H1 (cell line): ENCODE data around the gene MYO15B. TPM values are rescaled to one million over a fixed set of nuclear protein-coding genes. Genes with fewer than 3 reads are reported as not detected.

Source experiments
- CTCF ChIA-PET: fragments of 300-600 bp; sonication (Branson Sonifier 250); formaldehyde crosslinking; loops from one replicate; lab custom pipeline; 2021; ENCODE audit not compliant: partially characterized antibody; lab: Charles Lee
- POLR2A ChIA-PET: fragments of 300-600 bp; sonication (Branson Sonifier 250); formaldehyde crosslinking; loops from one replicate; lab custom pipeline; 2021; ENCODE audit warnings: inconsistent platforms; ENCODE audit not compliant: partially characterized antibody; lab: Charles Lee
- DNase-seq, 2 experiments: peaks; one replicate each; pipeline versions ENCODE4 v3.0.0 to v3.0.0-alpha.2; 2010 to 2022; ENCODE audit warnings: low spot score in 2 of 2, low read depth in 1 of 2, mixed read lengths in 1 of 2
- FAIRE-seq: peaks from 2 replicates; lab custom pipeline; 2011; peaks lifted over from hg19 to GRCh38; lab: Jason Lieb, UNC
- H2AFZ ChIP-seq: 2 replicates; pipeline ENCODE4 v1.8.1; 2012; ENCODE audit warnings: low read length, inconsistent platforms
- H2AK5ac ChIP-seq: 2 replicates; pipeline ENCODE4 v1.6.1; 2013; ENCODE audit warnings: low read depth, low read length
- H2BK120ac ChIP-seq: replicated peaks from 2 replicates; pipeline ENCODE3; 2013; ENCODE audit warnings: low read depth, low read length, inconsistent platforms
- H2BK12ac ChIP-seq: 2 replicates; pipeline ENCODE4 v1.6.1; 2013; ENCODE audit warnings: low read depth, low read length
- H2BK15ac ChIP-seq: 2 replicates; pipeline ENCODE4 v1.6.1; 2013; ENCODE audit warnings: low read length
- H2BK20ac ChIP-seq: 2 replicates; pipeline ENCODE4 v1.6.1; 2013; ENCODE audit warnings: low read length
- H2BK5ac ChIP-seq: 2 replicates; pipeline ENCODE4 v1.6.1; 2013; ENCODE audit warnings: low read depth, low read length
- H3K14ac ChIP-seq: 2 replicates; pipeline ENCODE4 v1.6.1; 2013; ENCODE audit warnings: inconsistent platforms; ENCODE audit not compliant: insufficient read length
- H3K18ac ChIP-seq: 2 replicates; pipeline ENCODE4 v1.6.1; 2013; ENCODE audit warnings: low read length; ENCODE audit errors: extremely low read depth
- H3K23ac ChIP-seq: 2 replicates; pipeline ENCODE4 v1.6.1; 2013; ENCODE audit warnings: inconsistent platforms; ENCODE audit not compliant: insufficient read length
- H3K23me2 ChIP-seq: 2 replicates; pipeline ENCODE4 v1.6.1; 2013; ENCODE audit warnings: low read depth, low read length
- H3K27ac ChIP-seq: 2 replicates; pipeline ENCODE4 v1.6.1; 2011; ENCODE audit warnings: low read depth, low read length, inconsistent platforms
- H3K27me3 ChIP-seq, 4 experiments: replicated peaks in 1 of 4; 1 replicate in 1 of 4; 2 replicates in 3 of 4; pipeline versions ENCODE4 v1.6.1 to v1.8.1; 2011 to 2013; ENCODE audit warnings: low read length in 3 of 4, mild to moderate bottlenecking in 3 of 4, inconsistent platforms in 2 of 4, mixed read lengths in 2 of 4, moderate library complexity in 1 of 4; ENCODE audit not compliant: control insufficient read depth in 3 of 4, insufficient read depth in 3 of 4; ENCODE audit errors: extremely low read depth in 1 of 4
- H3K36me3 ChIP-seq, 4 experiments: 2 replicates each; pipeline versions ENCODE4 v1.6.1 to v1.8.1; 2011 to 2013; ENCODE audit warnings: mild to moderate bottlenecking in 4 of 4, low read length in 3 of 4, moderate library complexity in 2 of 4, control low read depth in 1 of 4, inconsistent platforms in 1 of 4; ENCODE audit not compliant: insufficient read depth in 4 of 4, control insufficient read depth in 2 of 4
- H3K4ac ChIP-seq: replicated peaks from 2 replicates; pipeline ENCODE3; 2013; ENCODE audit warnings: low read length, low read depth, mixed read lengths, inconsistent platforms; ENCODE audit not compliant: insufficient read length
- H3K4me1 ChIP-seq, 4 experiments: replicated peaks in 1 of 4; 1 replicate in 1 of 4; 2 replicates in 3 of 4; pipeline versions ENCODE4 v1.6.1 to v1.8.1; 2011 to 2013; ENCODE audit warnings: low read length in 3 of 4, inconsistent platforms in 2 of 4, mixed read lengths in 1 of 4; ENCODE audit not compliant: insufficient read depth in 4 of 4, control insufficient read depth in 3 of 4
- H3K4me2 ChIP-seq, 2 experiments: 2 replicates each; pipeline versions ENCODE4 v1.6.1 to v1.8.1; 2011 to 2013; ENCODE audit warnings: low read depth in 2 of 2, low read length in 2 of 2, control low read depth in 1 of 2, inconsistent platforms in 1 of 2, mild to moderate bottlenecking in 1 of 2; ENCODE audit not compliant: insufficient read depth in 1 of 2
- H3K4me3 ChIP-seq, 4 experiments: fragments of 200-600, 300-600 bp in 1 of 4; sonication (generic), shearing (Covaris generic), sonication (Bioruptor Twin) in 1 of 4; 2 replicates each; pipeline versions ENCODE4 v1.5.1 to v1.8.1; 2011 to 2016; ENCODE audit warnings: low read length in 4 of 4, low read depth in 3 of 4, control low read depth in 2 of 4, inconsistent platforms in 2 of 4, mild to moderate bottlenecking in 2 of 4, mixed read lengths in 1 of 4, moderate library complexity in 1 of 4; ENCODE audit not compliant: insufficient read depth in 2 of 4; ENCODE audit errors: extremely low read depth in 1 of 4
- H3K56ac ChIP-seq: replicated peaks from 2 replicates; pipeline ENCODE3; 2013; ENCODE audit warnings: low read depth, mild to moderate bottlenecking, mixed read lengths, low read length, inconsistent platforms; ENCODE audit not compliant: insufficient read length
- H3K79me1 ChIP-seq: 2 replicates; pipeline ENCODE4 v1.6.1; 2013; ENCODE audit warnings: low read depth, low read length, control low read depth
- H3K79me2 ChIP-seq, 2 experiments: 2 replicates each; pipeline versions ENCODE4 v1.6.1 to v1.8.1; 2012 to 2013; ENCODE audit warnings: low read length in 2 of 2, mild to moderate bottlenecking in 2 of 2, inconsistent platforms in 1 of 2; ENCODE audit not compliant: insufficient read depth in 2 of 2, control insufficient read depth in 1 of 2
- H3K9ac ChIP-seq, 4 experiments: replicated peaks in 1 of 4; 1 replicate in 1 of 4; 2 replicates in 3 of 4; pipeline versions ENCODE4 v1.6.1 to v1.8.1; 2011 to 2013; ENCODE audit warnings: low read depth in 3 of 4, low read length in 3 of 4, control low read depth in 2 of 4, mild to moderate bottlenecking in 2 of 4, moderate library complexity in 2 of 4, inconsistent platforms in 1 of 4; ENCODE audit errors: extremely low read depth in 1 of 4
- H3K9me3 ChIP-seq, 2 experiments: 2 replicates each; pipeline versions ENCODE4 v1.6.1 to v1.8.1; 2012 to 2013; ENCODE audit warnings: mild to moderate bottlenecking in 2 of 2, moderate library complexity in 2 of 2, control low read depth in 1 of 2, inconsistent platforms in 1 of 2, low read depth in 1 of 2, low read length in 1 of 2, mixed read lengths in 1 of 2; ENCODE audit not compliant: insufficient read depth in 2 of 2
- H4K20me1 ChIP-seq, 2 experiments: replicated peaks in 1 of 2; 2 replicates each; pipeline versions ENCODE3 to v1.8.1; 2011 to 2013; ENCODE audit warnings: inconsistent platforms in 2 of 2, low read length in 2 of 2, mild to moderate bottlenecking in 1 of 2; ENCODE audit not compliant: insufficient read depth in 2 of 2, control insufficient read depth in 1 of 2
- H4K5ac ChIP-seq: 2 replicates; pipeline ENCODE4 v1.6.1; 2013; ENCODE audit warnings: low read length, low read depth, mixed read lengths, inconsistent platforms; ENCODE audit not compliant: insufficient read length
- H4K8ac ChIP-seq: 2 replicates; pipeline ENCODE4 v1.8.0; 2013; ENCODE audit warnings: mild to moderate bottlenecking, moderate library complexity, low read length, inconsistent platforms; ENCODE audit not compliant: insufficient read depth; ENCODE audit errors: extremely low read depth
- H4K91ac ChIP-seq: replicated peaks from 2 replicates; pipeline ENCODE3; 2013; ENCODE audit warnings: low read length, mixed read lengths, inconsistent platforms; ENCODE audit not compliant: insufficient read length
- CBX5 ChIP-seq: fragments of 300-800, 300-1000 bp; sonication (generic); IDR thresholded peaks from 2 replicates; pipeline ENCODE4 v1.7.1; 2016; ENCODE audit warnings: antibody characterized with exemption, low read length, low read depth
- CBX8 ChIP-seq: fragments of 300-800, 300-1000 bp; sonication (generic); IDR thresholded peaks from 2 replicates; pipeline ENCODE4 v1.7.1; 2016; ENCODE audit warnings: low read depth, low read length, borderline replicate concordance
- CEBPB ChIP-seq: IDR thresholded peaks from 2 replicates; pipeline ENCODE4 v1.6.1; 2012; ENCODE audit warnings: low read depth, low read length
- E2F6 ChIP-seq: IDR thresholded peaks from 2 replicates; pipeline ENCODE4 v1.6.1; 2012; ENCODE audit warnings: inconsistent platforms
- EGR1 ChIP-seq: IDR thresholded peaks from 2 replicates; pipeline ENCODE4 v1.6.1; 2011; ENCODE audit warnings: low read depth, low read length, borderline replicate concordance
- RNF2 ChIP-seq: fragments of 200-900, 300-1000 bp; sonication (generic); IDR thresholded peaks from 2 replicates; pipeline ENCODE4 v1.7.1; 2016; ENCODE audit warnings: borderline replicate concordance, low read depth, mild to moderate bottlenecking, antibody characterized with exemption, low read length; ENCODE audit not compliant: poor library complexity, severe bottlenecking; ENCODE audit errors: missing control alignments
- SIN3A ChIP-seq, 2 experiments: IDR thresholded peaks in 1 of 2; conservative IDR thresholded peaks in 1 of 2; 2 replicates each; pipeline ENCODE4 v1.6.1; 2011 to 2012; ENCODE audit warnings: low read length in 2 of 2, improper control_type of control experiment in 1 of 2, low read depth in 1 of 2, mild to moderate bottlenecking in 1 of 2
- SP4 ChIP-seq: IDR thresholded peaks from 2 replicates; pipeline ENCODE4 v1.6.1; 2012; ENCODE audit warnings: low read length, inconsistent platforms
- USF2 ChIP-seq: IDR thresholded peaks from 2 replicates; pipeline ENCODE4 v1.6.1; 2011; ENCODE audit warnings: low read length, improper control_type of control experiment
- YY1 ChIP-seq: IDR thresholded peaks from 2 replicates; pipeline ENCODE4 v1.6.1; 2011; ENCODE audit warnings: low read depth, mild to moderate bottlenecking, low read length
- WGBS, 2 experiments: shearing (Covaris generic) in 1 of 2; methylation state at CpG; one replicate each; pipeline versions ENCODE4 v1.1.6 to v1.1.7; 2013 to 2015; ENCODE audit warnings: low lambda C conversion rate in 2 of 2, mixed read lengths in 2 of 2, inconsistent platforms in 1 of 2, low coverage in 1 of 2, missing lambda C conversion rate in 1 of 2; ENCODE audit not compliant: insufficient replicate concordance in 2 of 2, insufficient coverage in 1 of 2, insufficient read length in 1 of 2; ENCODE audit errors: extremely low coverage in 1 of 2, missing lambda C conversion rate in 1 of 2; 5-methylcytosine and 5-hydroxymethylcytosine counted together
- polyA plus RNA-seq, 7 experiments: library from polyadenylated mRNA; depleted of rRNA in 3 of 7; stranded (reverse) in 5 of 7; unstranded in 2 of 7; fragments of >200 nt in 5 of 7; fragments of 200-250 nt in 2 of 7; gene quantifications; 1 replicate in 5 of 7; 2 replicates in 1 of 7; 4 replicates in 1 of 7; pipeline versions ENCODE4 v1.2.1 to v1.2.3, GENCODE V29; 2011 to 2013; ENCODE audit warnings: missing spikeins in 2 of 7, mixed read lengths in 2 of 7
- total RNA-seq: library from RNA; stranded (reverse); fragmentation: NEBNext Ultra II Directional; extraction: Animal tissue kit (Norgen Biotek cat#: 25700); gene quantifications from 2 replicates; pipeline ENCODE4 v1.2.1, GENCODE V29; 2021

The MYO15B gene
- total and polyA plus RNA-seq, 2 of the 8 experiments (the other 6 are each of a cell fraction or from before 2014, with no cell fraction given) = 7.1 to 11.2 TPM

DNA sequence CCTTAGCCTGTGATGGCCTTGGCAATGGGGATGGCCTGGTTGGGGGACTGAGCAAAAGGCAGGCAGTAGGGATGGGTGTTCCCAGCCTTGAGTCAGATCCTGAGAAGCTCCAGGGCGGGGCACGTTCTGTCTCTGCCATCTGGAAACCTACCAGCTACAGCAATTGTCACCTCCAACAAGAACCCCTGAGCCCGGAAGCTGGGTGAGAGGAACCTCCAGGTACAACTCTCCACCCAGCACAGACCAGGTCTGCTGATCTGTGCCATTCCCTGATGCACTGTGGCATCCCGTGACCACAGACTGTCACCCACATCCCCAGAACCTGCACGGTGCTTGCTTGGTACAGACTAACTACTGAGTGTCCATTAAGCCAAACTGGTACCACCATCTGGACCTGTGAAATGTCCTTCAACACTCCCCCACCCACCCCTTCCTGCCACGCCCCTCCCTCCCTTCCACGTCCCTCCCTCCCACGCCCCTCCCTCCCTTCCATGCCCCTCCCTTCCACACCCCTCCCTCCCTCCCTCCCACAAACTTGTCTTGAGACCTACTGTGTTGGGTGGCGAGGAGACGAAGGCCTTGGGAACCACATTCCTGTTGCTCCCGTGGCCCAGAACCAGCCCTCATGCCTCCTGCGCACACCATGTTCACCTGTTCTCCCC, 16.6 kb downstream of the MYO15B start:
- H3K9ac ChIP-seq = no peak overlapping the region
- 88% methylated on average over 8 of the region's 12 CpGs; no CpG with 5 or more reads in 1 of the 2 experiments for WGBS, 2 experiments
- no peak for FAIRE-seq
- TF ChIP-seq RNF2 = no peak
- TF ChIP-seq CBX8 = no peak
- TF ChIP-seq SP4 = no peak
- TF ChIP-seq USF2 = no peak
- TF ChIP-seq EGR1 = no peak
- no peak for TF ChIP-seq CBX5
- TF ChIP-seq SIN3A (conservative IDR thresholded peaks at IDR 0.05 in 1 of 2, IDR thresholded peaks at IDR 0.05 in 1 of 2; ENCODE audit: low read depth in 1 of 2, low read length in 2 of 2) = no peak
- TF ChIP-seq CEBPB = no peak
- no peak for TF ChIP-seq YY1
- TF ChIP-seq E2F6 = no peak

More for the DNA sequence above, 16.6 kb downstream of the MYO15B start:
- POLR2A ChIA-PET = interaction anchor here (1.0 to 3.7 kb wide), 3 partner anchors 8 to 81 kb away, joined by 3 to 19 read pairs (median 7); no protein-coding TSS in a partner anchor
- H3K79me1 ChIP-seq = no peaks in the 10 kb centered on the region
- no peak overlapping the region for H2AK5ac ChIP-seq
- no peak overlapping the region for H3K4me3 ChIP-seq
- no peaks in the 10 kb centered on the region for H3K9me3 ChIP-seq
- H3K56ac ChIP-seq = no peak overlapping the region
- H4K20me1 ChIP-seq = peaks cover 0 to 2% of the 10 kb centered on the region in 2 experiments
- no peak overlapping the region for H2AFZ ChIP-seq
- no peaks in the 10 kb centered on the region for H3K36me3 ChIP-seq
- no peak overlapping the region for H2BK5ac ChIP-seq
- H2BK20ac ChIP-seq = no peak overlapping the region
- H2BK120ac ChIP-seq = no peak overlapping the region
- CTCF ChIA-PET = interaction anchor here (1.1 to 59.2 kb wide), 5 partner anchors 9 to 143 kb away, joined by 4 to 2200 read pairs (median 65); partner anchors contain the start of genes RECQL5, SAP30BP and SMIM5
- H3K23ac ChIP-seq = no peak overlapping the region
- no peak overlapping the region for H3K4ac ChIP-seq
- H3K27me3 ChIP-seq = no peaks in the 10 kb centered on the region
- H3K27ac ChIP-seq = no peak overlapping the region
- DNase-seq = no peak
- H3K4me1 ChIP-seq = no peaks in the 10 kb centered on the region; a peak in 1 of 7 replicates
- H3K18ac ChIP-seq = no peak overlapping the region
- no peak overlapping the region for H4K91ac ChIP-seq
- H4K8ac ChIP-seq = no peak overlapping the region; the same call in 1 of the 2 replicates
- no peaks in the 10 kb centered on the region for H3K23me2 ChIP-seq
- H3K4me2 ChIP-seq = no peak overlapping the region
- no peak overlapping the region for H3K14ac ChIP-seq
- H2BK12ac ChIP-seq = no peak overlapping the region
- H4K5ac ChIP-seq = no peak overlapping the region
- no peaks in the 10 kb centered on the region for H3K79me2 ChIP-seq
- H2BK15ac ChIP-seq = no peak overlapping the region
